ENCODE measurements around the gene LAMA4. TPM values are rescaled to one million over a fixed set of nuclear protein-coding genes. Genes with fewer than 3 reads are reported as not detected.
A peak's percentile ranks its signal among the peaks of the same experiment; 100 is the strongest.

LAMA4 gene
- total RNA-seq, 1 donor from 2014 or later: 103 TPM

DNA sequence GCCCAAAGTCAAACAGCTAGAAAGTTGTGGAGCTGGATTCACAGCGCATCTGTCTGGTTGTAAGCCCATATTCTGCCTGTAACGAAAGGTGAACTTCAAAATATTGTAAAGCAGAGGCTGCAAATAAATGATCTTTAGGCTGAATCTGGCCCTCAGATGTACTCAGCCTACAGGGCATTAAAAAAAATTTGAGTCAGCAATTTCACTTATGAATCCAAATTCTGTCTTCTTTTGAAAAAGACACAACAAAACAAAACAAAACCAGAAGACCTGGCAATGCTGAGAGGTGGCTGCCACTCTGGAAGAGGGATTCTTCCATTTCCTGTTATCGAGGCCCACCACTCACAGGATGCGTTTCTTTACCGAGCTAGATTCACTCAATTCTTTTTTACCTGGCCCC, 7.1 kb downstream of the LAMA4 start:
- Histone ChIP-seq H3K36me3 (peaks cover 2% of the 10 kb centered on the region), H3K4me3 (peak overlapping the region; percentile 28), H3K9me3 (replicated peaks) (no peaks in the 10 kb centered on the region), H3K4me1 (peaks cover 100% of the 10 kb centered on the region), H3K27ac (replicated peaks) (peak overlapping the region; percentile 98), H3K27me3 (ENCODE audit: low read depth) (no peaks in the 10 kb centered on the region)
- TF ChIP-seq, protein P1, sequence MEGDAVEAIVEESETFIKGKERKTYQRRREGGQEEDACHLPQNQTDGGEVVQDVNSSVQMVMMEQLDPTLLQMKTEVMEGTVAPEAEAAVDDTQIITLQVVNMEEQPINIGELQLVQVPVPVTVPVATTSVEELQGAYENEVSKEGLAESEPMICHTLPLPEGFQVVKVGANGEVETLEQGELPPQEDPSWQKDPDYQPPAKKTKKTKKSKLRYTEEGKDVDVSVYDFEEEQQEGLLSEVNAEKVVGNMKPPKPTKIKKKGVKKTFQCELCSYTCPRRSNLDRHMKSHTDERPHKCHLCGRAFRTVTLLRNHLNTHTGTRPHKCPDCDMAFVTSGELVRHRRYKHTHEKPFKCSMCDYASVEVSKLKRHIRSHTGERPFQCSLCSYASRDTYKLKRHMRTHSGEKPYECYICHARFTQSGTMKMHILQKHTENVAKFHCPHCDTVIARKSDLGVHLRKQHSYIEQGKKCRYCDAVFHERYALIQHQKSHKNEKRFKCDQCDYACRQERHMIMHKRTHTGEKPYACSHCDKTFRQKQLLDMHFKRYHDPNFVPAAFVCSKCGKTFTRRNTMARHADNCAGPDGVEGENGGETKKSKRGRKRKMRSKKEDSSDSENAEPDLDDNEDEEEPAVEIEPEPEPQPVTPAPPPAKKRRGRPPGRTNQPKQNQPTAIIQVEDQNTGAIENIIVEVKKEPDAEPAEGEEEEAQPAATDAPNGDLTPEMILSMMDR (IDR thresholded peaks at IDR 0.05; ENCODE audit: borderline replicate concordance): no peak
- intact Hi-C loops (cut with micrococcal nuclease): no loop called here
- no peak for DNase-seq

DNA sequence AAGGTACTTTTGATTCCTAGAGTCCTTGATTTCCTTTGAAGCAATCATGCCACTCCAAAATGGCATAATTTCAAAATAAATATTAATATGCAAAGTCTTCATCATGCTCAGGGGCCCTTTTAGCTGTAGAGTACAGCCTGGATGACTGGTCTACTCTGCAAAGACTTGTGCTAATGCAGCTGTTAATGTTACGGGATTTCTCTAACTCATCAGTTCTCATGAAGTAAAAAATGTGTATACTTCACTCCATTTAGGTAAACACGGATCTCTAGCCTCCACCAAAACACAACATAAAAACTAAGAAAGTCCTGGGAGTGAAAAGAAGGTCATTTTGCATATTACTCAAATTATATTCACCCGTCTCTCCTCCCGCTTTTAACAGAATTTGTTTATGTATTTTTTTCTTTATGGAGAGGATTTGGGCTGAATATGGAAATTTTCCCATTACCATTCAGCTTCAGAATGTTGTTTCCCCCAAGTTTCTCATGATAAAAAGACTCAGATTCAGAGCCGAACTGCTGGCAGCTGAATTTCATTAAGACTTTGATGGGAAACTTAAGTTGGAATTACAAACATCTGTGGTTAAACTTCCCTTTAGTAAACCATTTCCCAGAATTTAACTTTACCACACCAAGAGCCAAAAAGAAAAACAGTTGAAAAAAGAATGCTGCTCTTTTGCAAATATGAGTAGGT, 8.7 kb downstream of the LAMA4 start:
- no peaks in the 10 kb centered on the region for H3K9me3 ChIP-seq (replicated peaks)
- H3K27me3 ChIP-seq (ENCODE audit: low read depth): no peaks in the 10 kb centered on the region
- peak overlapping the region; percentile 98 for H3K27ac ChIP-seq (replicated peaks)
- TF ChIP-seq, protein P1 (IDR thresholded peaks at IDR 0.05; ENCODE audit: borderline replicate concordance): no peak
- H3K4me1 ChIP-seq: peaks cover 96% of the 10 kb centered on the region
- peaks cover 2% of the 10 kb centered on the region for H3K36me3 ChIP-seq
- H3K4me3 ChIP-seq: no peak overlapping the region
- intact Hi-C loops (cut with micrococcal nuclease): no loop called here
- DNase-seq: no peak

DNA sequence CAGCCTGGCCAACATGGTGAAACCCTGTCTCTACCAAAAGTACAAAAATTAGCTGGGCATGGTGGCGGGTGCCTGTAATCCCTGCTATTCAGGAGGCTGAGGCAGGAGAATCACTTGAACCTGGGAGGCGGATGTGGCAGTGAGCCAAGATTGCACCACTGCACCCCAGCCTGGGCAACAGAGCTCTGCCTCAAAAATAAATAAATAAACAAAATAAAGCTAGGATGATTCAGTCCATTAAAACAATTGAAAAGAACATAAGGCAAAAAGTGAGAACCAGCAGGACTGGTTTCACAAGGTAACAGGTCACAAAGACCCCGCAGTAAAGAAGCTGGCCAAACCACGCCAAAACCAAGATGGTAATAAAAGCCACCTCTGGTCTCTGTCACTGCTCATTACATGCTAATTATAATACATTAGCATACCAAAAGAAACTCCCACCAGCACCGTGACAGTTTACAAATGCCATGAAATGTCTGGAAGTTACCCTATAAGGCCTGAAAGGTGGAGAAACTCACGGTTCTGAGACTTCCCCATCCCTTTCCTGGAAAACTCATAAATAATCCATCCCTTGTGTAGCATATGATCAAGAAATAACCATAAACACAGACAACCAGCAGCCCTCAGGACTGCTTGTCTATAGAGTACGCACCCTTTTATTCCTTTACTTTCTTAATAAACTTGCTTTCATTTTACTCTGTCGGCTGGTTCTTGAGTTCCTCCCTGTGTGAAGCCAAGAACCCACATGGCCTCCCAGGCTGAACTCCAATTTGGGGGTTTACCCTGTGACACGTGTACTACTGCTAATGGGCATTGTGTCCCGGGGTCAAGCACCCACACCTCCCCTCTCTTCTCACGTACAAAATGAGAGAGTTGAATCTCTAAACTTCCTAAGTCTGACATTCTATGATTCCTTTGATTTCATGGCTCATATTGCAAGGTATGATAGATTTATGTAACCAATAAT, 10.2 kb downstream of the LAMA4 start:
- no peak for DNase-seq
- Histone ChIP-seq H3K9me3 (replicated peaks) (no peaks in the 10 kb centered on the region), H3K4me1 (peaks cover 91% of the 10 kb centered on the region), H3K4me3 (peak overlapping the region; percentile 19), H3K27ac (replicated peaks) (peak overlapping the region; percentile 98), H3K27me3 (ENCODE audit: low read depth) (no peaks in the 10 kb centered on the region), H3K36me3 (peaks cover 2% of the 10 kb centered on the region)
- intact Hi-C loops (cut with micrococcal nuclease): no loop called here
- TF ChIP-seq, protein P1 (IDR thresholded peaks at IDR 0.05; ENCODE audit: borderline replicate concordance): no peak

DNA sequence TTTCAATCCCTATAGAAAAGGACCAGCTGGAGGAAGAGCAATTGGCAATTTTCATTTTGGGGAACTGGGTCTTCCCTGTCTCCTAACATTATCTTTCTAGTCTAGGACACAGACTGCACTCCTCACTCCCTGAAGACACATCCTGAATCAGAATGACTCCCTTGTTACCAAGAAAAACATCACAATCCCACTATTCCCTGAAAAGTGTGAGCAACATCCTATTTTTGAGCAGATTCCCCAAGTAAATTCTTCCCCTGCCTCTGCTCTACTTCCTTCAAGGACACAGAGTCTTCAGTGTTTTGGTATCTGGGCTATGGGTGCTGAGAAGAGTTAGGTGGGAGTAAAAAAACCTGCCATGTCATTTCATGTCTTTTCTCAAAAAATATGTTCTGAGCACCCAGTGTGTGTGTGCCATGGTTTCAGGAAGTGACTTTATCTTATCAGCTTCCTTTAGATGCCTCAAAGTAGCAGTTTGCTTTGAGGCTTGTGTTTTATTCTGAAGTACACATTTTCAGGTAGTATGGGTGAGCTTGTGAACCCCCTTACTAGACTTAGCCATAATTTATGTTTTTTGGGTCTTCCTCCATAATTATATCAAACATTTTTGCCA, 12.4 kb downstream of the LAMA4 start:
- TF ChIP-seq, protein P1 (IDR thresholded peaks at IDR 0.05; ENCODE audit: borderline replicate concordance): no peak
- Histone ChIP-seq H3K27me3 (ENCODE audit: low read depth) (no peaks in the 10 kb centered on the region), H3K4me3 (no peak overlapping the region), H3K27ac (replicated peaks) (peak overlapping the region; percentile 59), H3K9me3 (replicated peaks) (no peaks in the 10 kb centered on the region), H3K36me3 (peaks cover 2% of the 10 kb centered on the region), H3K4me1 (peaks cover 91% of the 10 kb centered on the region)
- intact Hi-C loops (cut with micrococcal nuclease): no loop called here
- no peak for DNase-seq

- no peaks in the 10 kb centered on the region for H3K27me3 ChIP-seq (ENCODE audit: low read depth)
- H3K4me1 ChIP-seq: peaks cover 91% of the 10 kb centered on the region
- H3K36me3 ChIP-seq: no peaks in the 10 kb centered on the region
- intact Hi-C loops (cut with micrococcal nuclease): no loop called here
- H3K9me3 ChIP-seq (replicated peaks): no peaks in the 10 kb centered on the region
- H3K27ac ChIP-seq (replicated peaks): peak overlapping the region; percentile 89
- H3K4me3 ChIP-seq: no peak overlapping the region
- peak; percentile 53 for DNase-seq
- TF ChIP-seq, protein P1 (IDR thresholded peaks at IDR 0.05; ENCODE audit: borderline replicate concordance): no peak
Observed at GRCh38 chr6:112237595-112237994, 16.8 kb downstream of the LAMA4 start.

All from left ventricle myocardium inferior (tissue), 1 donor.